Subcutaneous abdominal adipose tissue (tissue), 5 donors: ENCODE data around the gene ADAMTS15.

Experiments
- H3K27ac ChIP-seq: one replicate; pipeline ENCODE4 v1.7.0; 2013; ENCODE audit warnings: low read depth, mild to moderate bottlenecking, inconsistent platforms, low read length, moderate library complexity
- H3K27me3 ChIP-seq, 5 donors: one replicate each; pipeline ENCODE4 v1.7.0; 2013; ENCODE audit warnings: low read length in 5 of 5, inconsistent platforms in 1 of 5; ENCODE audit not compliant: control insufficient read depth in 5 of 5, insufficient read depth in 4 of 5
- H3K36me3 ChIP-seq, 5 donors: one replicate each; pipeline ENCODE4 v1.7.0; 2013; ENCODE audit warnings: low read length in 5 of 5; ENCODE audit not compliant: control insufficient read depth in 5 of 5, insufficient read depth in 5 of 5
- H3K4me1 ChIP-seq, 5 donors: one replicate each; pipeline ENCODE4 v1.7.0; 2013; ENCODE audit warnings: low read length in 5 of 5, mild to moderate bottlenecking in 3 of 5, moderate library complexity in 1 of 5; ENCODE audit not compliant: control insufficient read depth in 5 of 5, insufficient read depth in 5 of 5
- H3K4me3 ChIP-seq, 5 donors: one replicate each; pipeline ENCODE4 v1.7.0; 2013; ENCODE audit warnings: low read length in 5 of 5, low read depth in 1 of 5
- H3K9ac ChIP-seq, 5 donors: one replicate each; pipeline ENCODE4 v1.7.0; 2013; ENCODE audit warnings: low read length in 5 of 5, mild to moderate bottlenecking in 4 of 5, moderate library complexity in 3 of 5
- H3K9me3 ChIP-seq, 5 donors: one replicate each; pipeline ENCODE4 v1.7.0; 2013; ENCODE audit warnings: low read length in 5 of 5; ENCODE audit not compliant: control insufficient read depth in 5 of 5
- donor health status: healthy.
- donor health status: healthy.
- donor health status: healthy.
- donor health status: healthy.
- donor health status: healthy.

Gene ADAMTS15

DNA sequence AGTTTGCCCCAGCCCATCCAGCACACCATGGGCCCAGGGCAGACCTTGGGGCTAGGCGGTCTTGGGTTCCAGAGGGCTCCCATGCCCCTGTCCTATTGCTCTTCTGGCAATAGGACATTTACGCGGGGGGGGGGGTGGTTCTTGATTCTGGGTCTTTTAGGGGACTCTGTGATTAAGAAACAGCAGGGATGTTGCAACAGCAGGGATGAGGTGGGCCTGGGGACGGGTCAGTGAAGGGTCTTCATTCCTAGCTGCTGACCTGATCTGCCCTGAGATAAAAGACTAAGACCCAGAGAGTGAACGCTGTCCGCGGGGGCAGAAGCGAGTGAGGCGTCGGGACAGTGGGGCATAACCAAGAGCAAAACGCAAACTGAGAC lies 418 bp upstream of the ADAMTS15 start:
- Histone ChIP-seq H3K36me3 (no peaks in the 10 kb centered on the region), H3K9ac (peak overlapping the region in 2 of 5 donors; percentile 62 to 88), H3K9me3 (no peaks in the 10 kb centered on the region), H3K4me1 (peaks cover 8 to 52% (median 47%) of the 10 kb centered on the region in 5 donors), H3K27me3 (peaks cover 0 to 4% (median 0%) of the 10 kb centered on the region in 5 donors), H3K27ac (peak overlapping the region; percentile 85), H3K4me3 (peak overlapping the region; percentile 44 to 94 (median 90))

GRCh38 chr11:130449310-130449990 lies 1.0 kb downstream of the ADAMTS15 start:
- Histone ChIP-seq H3K4me1 (peaks cover 10 to 64% (median 61%) of the 10 kb centered on the region in 5 donors), H3K36me3 (no peaks in the 10 kb centered on the region), H3K4me3 (peak overlapping the region; percentile 83 to 98 (median 90)), H3K9me3 (no peaks in the 10 kb centered on the region), H3K27ac (peak overlapping the region; percentile 85), H3K9ac (peak overlapping the region; percentile 73 to 88 (median 74)), H3K27me3 (peaks cover 0 to 4% (median 0%) of the 10 kb centered on the region in 5 donors)

DNA sequence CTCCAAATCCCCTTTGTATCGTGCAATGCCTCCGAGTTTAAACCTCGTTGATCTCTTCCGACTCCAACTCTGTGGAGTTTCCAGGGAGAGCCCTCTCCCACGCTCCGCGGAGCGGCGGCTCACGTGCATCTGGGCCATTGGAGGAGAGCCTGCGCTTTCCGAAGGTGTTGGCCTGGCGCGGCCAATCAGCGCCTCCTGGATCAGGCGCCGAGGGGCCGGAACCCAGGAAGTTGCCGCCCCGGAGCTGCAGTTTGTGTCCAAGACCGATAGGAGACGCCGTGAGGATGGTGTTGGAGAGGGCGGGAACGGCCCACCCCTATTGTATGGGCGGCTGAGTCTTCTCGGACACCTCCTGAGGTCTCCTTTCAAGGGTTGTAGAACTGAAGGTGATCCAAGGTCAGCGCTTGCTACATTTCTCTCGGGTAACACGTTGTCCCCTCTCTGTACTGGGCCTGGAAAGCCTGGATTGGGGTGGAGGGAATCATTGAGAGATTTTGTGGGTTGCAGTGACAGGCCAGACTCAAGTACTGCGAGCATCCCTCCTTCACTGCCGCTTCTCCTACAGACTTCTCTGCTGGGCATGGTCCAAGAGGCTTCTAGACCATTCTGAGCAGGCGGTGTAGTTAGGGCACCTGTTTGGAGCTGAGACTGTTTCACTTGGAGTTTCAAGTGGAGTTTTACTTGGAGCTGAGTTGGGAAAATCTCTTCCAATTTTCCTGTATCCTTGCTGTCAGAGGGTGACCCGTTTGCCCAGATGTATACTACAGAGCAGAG lies 1.7 kb downstream of the ADAMTS15 start:
- Histone ChIP-seq H3K27me3 (peaks cover 0 to 4% (median 0%) of the 10 kb centered on the region in 5 donors), H3K36me3 (peaks cover 0 to 2% (median 0%) of the 10 kb centered on the region in 5 donors), H3K9ac (peak overlapping the region; percentile 73 to 88 (median 74)), H3K9me3 (no peaks in the 10 kb centered on the region), H3K4me3 (peak overlapping the region; percentile 83 to 98 (median 90)), H3K4me1 (peaks cover 13 to 72% (median 68%) of the 10 kb centered on the region in 5 donors), H3K27ac (peak overlapping the region; percentile 85)

GRCh38 chr11:130451231-130452019 lies 3.0 kb downstream of the ADAMTS15 start:
- H3K4me3 ChIP-seq = peak overlapping the region; percentile 83 to 94 (median 90)

GRCh38 chr11:130452176-130452575 lies 3.7 kb downstream of the ADAMTS15 start:
- Histone ChIP-seq H3K27ac (peak overlapping the region; percentile 85), H3K36me3 (peaks cover 0 to 5% (median 0%) of the 10 kb centered on the region in 5 donors), H3K4me1 (peaks cover 23 to 92% (median 88%) of the 10 kb centered on the region in 5 donors), H3K27me3 (peaks cover 0 to 4% (median 0%) of the 10 kb centered on the region in 5 donors), H3K4me3 (peak overlapping the region; percentile 83 to 94 (median 90)), H3K9ac (peak overlapping the region in 4 of 5 donors; percentile 22 to 72 (median 62)), H3K9me3 (no peaks in the 10 kb centered on the region)

More at GRCh38 chr11:130451231-130452019, 3.0 kb downstream of the ADAMTS15 start:
- Histone ChIP-seq H3K9ac (peak overlapping the region; percentile 17 to 74 (median 64)), H3K27ac (peak overlapping the region; percentile 85), H3K9me3 (no peaks in the 10 kb centered on the region), H3K36me3 (peaks cover 0 to 5% (median 0%) of the 10 kb centered on the region in 5 donors), H3K27me3 (peaks cover 0 to 4% (median 0%) of the 10 kb centered on the region in 5 donors), H3K4me1 (peaks cover 22 to 84% (median 81%) of the 10 kb centered on the region in 5 donors)

- peak overlapping the region in 1 of 5 donors; percentile 72 for H3K9ac ChIP-seq
- no peaks in the 10 kb centered on the region for H3K9me3 ChIP-seq
- peaks cover 29 to 98% (median 94%) of the 10 kb centered on the region in 5 donors for H3K4me1 ChIP-seq
- H3K27ac ChIP-seq = peak overlapping the region; percentile 85
- peak overlapping the region in 4 of 5 donors; percentile 22 to 40 (median 26) for H3K4me3 ChIP-seq
- H3K36me3 ChIP-seq = peaks cover 0 to 5% (median 0%) of the 10 kb centered on the region in 5 donors
- peaks cover 0 to 4% (median 0%) of the 10 kb centered on the region in 5 donors for H3K27me3 ChIP-seq
These were observed 4.5 kb downstream of the ADAMTS15 start for GRCh38 chr11:130452940-130453339.

DNA sequence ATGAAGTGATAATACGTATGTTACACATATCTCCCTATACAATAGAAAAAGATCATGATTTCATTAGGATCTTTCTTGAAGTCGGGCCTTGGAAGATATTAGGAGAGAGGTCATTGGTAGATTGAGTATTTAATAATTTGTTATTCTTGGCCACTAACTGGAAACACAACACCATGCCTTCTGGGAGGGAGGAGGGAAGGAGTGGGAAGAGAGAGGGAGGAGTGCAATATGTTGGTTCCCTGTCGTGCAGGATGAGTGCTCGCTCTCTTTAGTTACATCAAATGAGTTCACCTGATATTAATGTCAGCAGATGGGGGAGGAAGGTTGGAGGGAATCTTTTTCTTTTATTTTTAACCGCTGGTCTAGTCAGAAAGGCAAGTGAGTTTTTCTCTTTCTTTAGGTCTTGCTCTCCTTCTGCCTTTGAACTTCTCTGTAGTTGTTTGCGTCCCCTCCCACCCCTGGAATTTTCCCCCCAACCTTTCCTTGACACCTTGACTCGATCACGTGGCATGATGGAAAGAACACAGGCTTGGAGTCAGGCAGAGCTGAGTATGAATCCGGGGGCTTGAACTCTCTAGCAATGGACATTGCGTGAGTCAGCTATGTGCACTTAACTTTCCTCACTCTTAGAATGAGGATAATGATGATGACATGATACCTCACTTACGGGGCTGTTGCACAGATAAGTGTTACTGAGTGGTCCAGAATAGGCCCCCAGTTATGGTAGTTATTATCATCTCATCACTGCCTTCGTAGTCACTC lies 6.2 kb downstream of the ADAMTS15 start:
- Histone ChIP-seq H3K9ac (peak overlapping the region in 1 of 5 donors; percentile 64), H3K27ac (peak overlapping the region; percentile 85), H3K4me1 (peaks cover 31 to 94% (median 90%) of the 10 kb centered on the region in 5 donors)

GRCh38 chr11:130455483-130456127 lies 7.2 kb downstream of the ADAMTS15 start:
- Histone ChIP-seq H3K27me3 (no peaks in the 10 kb centered on the region), H3K9me3 (no peaks in the 10 kb centered on the region), H3K27ac (peak overlapping the region; percentile 85), H3K4me1 (peaks cover 31 to 91% (median 89%) of the 10 kb centered on the region in 5 donors), H3K36me3 (peaks cover 0 to 15% (median 11%) of the 10 kb centered on the region in 5 donors), H3K9ac (peak overlapping the region in 2 of 5 donors; percentile 15 to 37), H3K4me3 (peak overlapping the region; percentile 3 to 39 (median 18))

More for the DNA sequence above, 6.2 kb downstream of the ADAMTS15 start:
- Histone ChIP-seq H3K27me3 (peaks cover 0 to 2% (median 0%) of the 10 kb centered on the region in 5 donors), H3K9me3 (no peaks in the 10 kb centered on the region), H3K36me3 (peaks cover 0 to 11% (median 7%) of the 10 kb centered on the region in 5 donors), H3K4me3 (peak overlapping the region in 1 of 5 donors; percentile 19)
